UCSD-AML1 (cell line): ENCODE data around the gene RPUSD1.
A peak's percentile ranks its signal among the peaks of the same experiment; 100 is the strongest.
"Not testable (repeated sequence)": the region's sequence is repeated elsewhere in the genome, so short reads cannot be mapped to it uniquely, and the experiment has no call there.

Experiments used
- DNase-seq: peaks from one replicate; lab custom pipeline; 2025; ENCODE audit not compliant: unreplicated experiment; lab: John Stamatoyannopoulos, UW

The RPUSD1 gene

GRCh38 chr16:785563-786535, 2.3 kb downstream of the RPUSD1 start:
- DNase-seq, result peak; percentile 71

- DNase-seq, result no peak
Observed at GRCh38 chr16:784431-784830, 3.8 kb downstream of the RPUSD1 start.

- DNase-seq, result no peak
Observed at GRCh38 chr16:783404-784161, 4.6 kb downstream of the RPUSD1 start.

GRCh38 chr16:782766-783403, 5.3 kb downstream of the RPUSD1 start:
- no peak for DNase-seq

GRCh38 chr16:782258-782657, 5.9 kb downstream of the RPUSD1 start:
- no peak for DNase-seq

GRCh38 chr16:781346-782010, 6.7 kb downstream of the RPUSD1 start:
- no peak for DNase-seq

GRCh38 chr16:780296-780695, 7.9 kb downstream of the RPUSD1 start:
- no peak for DNase-seq

GRCh38 chr16:779561-779960, 8.6 kb downstream of the RPUSD1 start:
- no peak for DNase-seq

GRCh38 chr16:778909-779527, 9.2 kb downstream of the RPUSD1 start:
- DNase-seq, result no peak

- DNase-seq, result no peak
Observed at GRCh38 chr16:778447-778846, 9.7 kb downstream of the RPUSD1 start.

GRCh38 chr16:777826-778225, 10.4 kb downstream of the RPUSD1 start:
- peak; percentile 30 for DNase-seq

GRCh38 chr16:776824-777223, 11.4 kb downstream of the RPUSD1 start:
- DNase-seq, result no peak

- not testable (repeated sequence) for DNase-seq
Observed at GRCh38 chr16:776298-776697, 11.9 kb downstream of the RPUSD1 start.

GRCh38 chr16:775236-775796, 12.9 kb downstream of the RPUSD1 start:
- DNase-seq, result no peak

- no peak for DNase-seq
Observed at GRCh38 chr16:774086-775001, 13.8 kb downstream of the RPUSD1 start.

GRCh38 chr16:772959-773358, 15.2 kb downstream of the RPUSD1 start:
- no peak for DNase-seq

- no peak for DNase-seq
Observed at GRCh38 chr16:770411-770810, 17.8 kb downstream of the RPUSD1 start.

- no peak for DNase-seq
Observed at GRCh38 chr16:769934-770333, 18.2 kb downstream of the RPUSD1 start.

- no peak for DNase-seq
Observed at GRCh38 chr16:769184-769784, 18.9 kb downstream of the RPUSD1 start.
